Mesenchymal stem cell (in vitro differentiated cells and primary cell): ENCODE measurements around the gene TSPAN9.

Experiments used
- DNase-seq: peaks from one replicate; pipeline ENCODE4 v3.0.0-alpha.2; 2013
- H2AFZ ChIP-seq: one replicate; pipeline ENCODE4 v1.6.1; 2013; ENCODE audit warnings: low read depth, mild to moderate bottlenecking, control low read depth, inconsistent platforms, low read length, moderate library complexity
- H2AK5ac ChIP-seq: 2 replicates; pipeline ENCODE4 v1.6.1; 2013; ENCODE audit warnings: low read length, moderate library complexity, mild to moderate bottlenecking, inconsistent platforms; ENCODE audit not compliant: severe bottlenecking
- H2BK120ac ChIP-seq: one replicate; pipeline ENCODE4 v1.6.1; 2013; ENCODE audit warnings: low read depth, mild to moderate bottlenecking, inconsistent platforms, low read length, moderate library complexity
- H2BK12ac ChIP-seq, 2 experiments: one replicate each; pipeline ENCODE4 v1.6.1; 2013; ENCODE audit warnings: inconsistent platforms in 2 of 2, low read length in 2 of 2, mild to moderate bottlenecking in 2 of 2, moderate library complexity in 2 of 2, control low read depth in 1 of 2
- H2BK15ac ChIP-seq: one replicate; pipeline ENCODE4 v1.6.1; 2013; ENCODE audit warnings: mild to moderate bottlenecking, low read depth, inconsistent platforms; ENCODE audit not compliant: poor library complexity, severe bottlenecking
- H2BK5ac ChIP-seq: 2 replicates; pipeline ENCODE4 v1.6.1; 2013; ENCODE audit warnings: low read depth, mild to moderate bottlenecking, low read length, control low read depth, inconsistent platforms; ENCODE audit not compliant: poor library complexity, severe bottlenecking
- H3K14ac ChIP-seq, 2 experiments: one replicate each; pipeline ENCODE4 v1.6.1; 2013; ENCODE audit warnings: inconsistent platforms in 2 of 2, low read length in 2 of 2, control low read depth in 1 of 2, mild to moderate bottlenecking in 1 of 2, moderate library complexity in 1 of 2
- H3K18ac ChIP-seq, 2 experiments: one replicate each; pipeline ENCODE4 v1.6.1; 2013; ENCODE audit warnings: inconsistent platforms in 2 of 2, low read length in 2 of 2, control low read depth in 1 of 2, low read depth in 1 of 2, mild to moderate bottlenecking in 1 of 2
- H3K23ac ChIP-seq, 2 experiments: one replicate each; pipeline ENCODE4 v1.6.1; 2013; ENCODE audit warnings: inconsistent platforms in 2 of 2, low read length in 2 of 2, mild to moderate bottlenecking in 2 of 2, moderate library complexity in 2 of 2, control low read depth in 1 of 2
- H3K27ac ChIP-seq: 2 replicates; pipeline ENCODE4 v1.5.1; 2013; ENCODE audit warnings: mild to moderate bottlenecking, moderate library complexity, low read length, control low read depth, inconsistent platforms; ENCODE audit not compliant: poor library complexity, severe bottlenecking
- H3K27me3 ChIP-seq, 2 experiments: 2 replicates each; pipeline versions ENCODE4 v1.6.1 to v1.7.0; 2013; ENCODE audit warnings: low read length in 2 of 2, mild to moderate bottlenecking in 2 of 2, moderate library complexity in 2 of 2, control low read depth in 1 of 2, inconsistent platforms in 1 of 2; ENCODE audit not compliant: control insufficient read depth in 1 of 2, insufficient read depth in 1 of 2
- H3K36me3 ChIP-seq, 2 experiments: 2 replicates each; pipeline versions ENCODE4 v1.6.1 to v1.7.0; 2013; ENCODE audit warnings: low read length in 2 of 2, control low read depth in 1 of 2, inconsistent platforms in 1 of 2, low read depth in 1 of 2, mild to moderate bottlenecking in 1 of 2; ENCODE audit not compliant: insufficient read depth in 2 of 2, control insufficient read depth in 1 of 2
- H3K4ac ChIP-seq, 2 experiments: one replicate each; pipeline ENCODE4 v1.6.1; 2013; ENCODE audit warnings: inconsistent platforms in 2 of 2, low read length in 2 of 2, mild to moderate bottlenecking in 2 of 2, moderate library complexity in 2 of 2, control low read depth in 1 of 2, low read depth in 1 of 2
- H3K4me1 ChIP-seq: 2 replicates; pipeline ENCODE4 v1.6.1; 2013; ENCODE audit warnings: low read depth, low read length, control low read depth; ENCODE audit not compliant: control insufficient read depth, insufficient read depth
- H3K4me2 ChIP-seq: 2 replicates; pipeline ENCODE4 v1.6.1; 2013; ENCODE audit warnings: low read length, mild to moderate bottlenecking, inconsistent platforms; ENCODE audit not compliant: poor library complexity, severe bottlenecking
- H3K4me3 ChIP-seq, 2 experiments: 2 replicates each; pipeline versions ENCODE4 v1.5.1 to v1.7.0; 2013; ENCODE audit warnings: low read length in 2 of 2, mild to moderate bottlenecking in 2 of 2, control low read depth in 1 of 2, low read depth in 1 of 2; ENCODE audit not compliant: insufficient read depth in 1 of 2
- H3K79me1 ChIP-seq: replicated peaks from 2 replicates; pipeline ENCODE4 v1.6.1; 2013; ENCODE audit warnings: mild to moderate bottlenecking, control low read depth, low read length, inconsistent platforms; ENCODE audit not compliant: poor library complexity, severe bottlenecking
- H3K9ac ChIP-seq: 2 replicates; pipeline ENCODE4 v1.7.0; 2013; ENCODE audit warnings: mild to moderate bottlenecking, low read length, moderate library complexity
- H3K9me3 ChIP-seq: 2 replicates; pipeline ENCODE4 v1.7.0; 2013; ENCODE audit warnings: mild to moderate bottlenecking, low read length; ENCODE audit not compliant: control insufficient read depth
- H4K8ac ChIP-seq: one replicate; pipeline ENCODE4 v1.6.1; 2013; ENCODE audit warnings: inconsistent platforms, mild to moderate bottlenecking, low read length, moderate library complexity
- H4K91ac ChIP-seq: one replicate; pipeline ENCODE4 v1.6.1; 2013; ENCODE audit warnings: mild to moderate bottlenecking, low read length, inconsistent platforms
- WGBS: methylation state at CpG from one replicate; pipeline ENCODE4 v1.1.7; 2013; ENCODE audit warnings: mixed read lengths; 5-methylcytosine and 5-hydroxymethylcytosine counted together

TSPAN9 gene

DNA sequence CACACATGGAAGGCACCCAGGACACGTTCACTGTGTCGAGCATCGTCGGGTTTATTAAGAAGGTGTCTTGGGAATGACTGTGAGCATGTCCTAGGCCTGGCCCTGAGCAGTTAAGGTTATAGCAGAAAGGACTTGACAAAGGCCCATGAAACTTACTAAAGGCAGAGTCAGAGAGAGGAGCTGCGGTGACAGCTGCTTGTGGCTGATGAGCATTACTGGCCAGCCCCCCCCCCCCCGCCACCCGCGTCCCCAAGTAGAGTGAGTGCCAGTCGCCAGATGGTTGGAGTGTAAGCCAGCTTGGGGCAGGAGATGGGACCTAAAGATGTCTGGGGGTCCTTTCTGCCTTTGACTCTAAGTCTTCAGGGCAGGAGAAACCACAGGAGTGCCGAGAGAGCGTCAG lies 169.9 kb downstream of the TSPAN9 start:
- H2BK5ac ChIP-seq, result no peak overlapping the region
- peaks cover 0 to 32% of the 10 kb centered on the region in 2 experiments for H3K36me3 ChIP-seq
- H3K27me3 ChIP-seq, result peaks cover 0 to 15% of the 10 kb centered on the region in 2 experiments
- no peak overlapping the region for H3K14ac ChIP-seq
- H2AFZ ChIP-seq, result no peak overlapping the region
- H4K8ac ChIP-seq, result no peak overlapping the region
- H3K4me2 ChIP-seq, result no peak overlapping the region
- no peak overlapping the region for H3K27ac ChIP-seq
- no peak overlapping the region for H3K4me3 ChIP-seq
- H3K9ac ChIP-seq, result no peak overlapping the region
- H2BK12ac ChIP-seq, result no peak overlapping the region
- no peak overlapping the region for H2BK15ac ChIP-seq
- no peak overlapping the region for H2BK120ac ChIP-seq
- H3K23ac ChIP-seq, result no peak overlapping the region
- DNase-seq, result no peak
- no peak overlapping the region for H3K18ac ChIP-seq
- 63% methylated on average over 11 of the region's 11 CpGs for WGBS
- H2AK5ac ChIP-seq, result no peak overlapping the region
- H3K4ac ChIP-seq, result no peak overlapping the region
- H3K79me1 ChIP-seq, result peaks cover 16% of the 10 kb centered on the region
- peaks cover 24% of the 10 kb centered on the region for H3K4me1 ChIP-seq
- H4K91ac ChIP-seq, result no peak overlapping the region
- no peaks in the 10 kb centered on the region for H3K9me3 ChIP-seq

DNA sequence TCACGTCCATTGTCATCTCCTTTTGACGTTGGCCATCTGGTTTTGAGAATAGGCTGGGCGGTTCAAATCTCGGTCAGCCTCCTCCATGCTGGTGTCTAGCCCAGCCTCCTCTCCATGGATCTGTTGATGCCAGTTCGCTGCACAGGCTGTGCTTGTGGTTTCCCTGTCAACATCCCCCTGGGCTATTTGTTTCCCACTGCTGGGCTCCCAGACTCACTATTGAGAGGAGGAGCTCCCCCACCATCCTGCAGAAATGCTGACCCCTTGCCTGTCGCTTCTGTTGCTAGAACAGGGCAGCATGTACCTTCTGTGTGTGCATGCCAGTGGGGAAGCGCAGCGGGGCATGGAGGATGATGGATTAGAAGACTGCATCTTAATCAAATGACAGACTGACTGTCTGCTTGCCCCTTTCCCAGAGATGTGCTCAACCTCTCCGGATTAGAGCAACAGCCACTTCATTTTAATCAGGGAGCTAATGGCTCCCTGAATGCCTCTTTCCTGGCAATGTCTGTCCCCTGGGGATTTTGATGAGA lies 170.5 kb downstream of the TSPAN9 start:
- Histone ChIP-seq H3K4me1 (peaks cover 19% of the 10 kb centered on the region), H3K79me1 (peaks cover 18% of the 10 kb centered on the region), H3K27me3 (peaks cover 0 to 15% of the 10 kb centered on the region in 2 experiments), H3K9ac (no peak overlapping the region), H3K18ac (no peak overlapping the region), H3K4me3 (no peak overlapping the region), H3K4ac (no peak overlapping the region), H3K9me3 (no peaks in the 10 kb centered on the region), H2BK15ac (no peak overlapping the region), H4K91ac (no peak overlapping the region), H2BK5ac (no peak overlapping the region), H3K36me3 (peaks cover 0 to 32% of the 10 kb centered on the region in 2 experiments), H3K4me2 (no peak overlapping the region), H2AFZ (no peak overlapping the region), H3K23ac (no peak overlapping the region), H4K8ac (no peak overlapping the region), H2BK120ac (no peak overlapping the region), H3K14ac (no peak overlapping the region), H3K27ac (no peak overlapping the region), H2BK12ac (no peak overlapping the region), H2AK5ac (no peak overlapping the region)
- 85% methylated on average over 9 of the region's 9 CpGs for WGBS
- no peak for DNase-seq

DNA sequence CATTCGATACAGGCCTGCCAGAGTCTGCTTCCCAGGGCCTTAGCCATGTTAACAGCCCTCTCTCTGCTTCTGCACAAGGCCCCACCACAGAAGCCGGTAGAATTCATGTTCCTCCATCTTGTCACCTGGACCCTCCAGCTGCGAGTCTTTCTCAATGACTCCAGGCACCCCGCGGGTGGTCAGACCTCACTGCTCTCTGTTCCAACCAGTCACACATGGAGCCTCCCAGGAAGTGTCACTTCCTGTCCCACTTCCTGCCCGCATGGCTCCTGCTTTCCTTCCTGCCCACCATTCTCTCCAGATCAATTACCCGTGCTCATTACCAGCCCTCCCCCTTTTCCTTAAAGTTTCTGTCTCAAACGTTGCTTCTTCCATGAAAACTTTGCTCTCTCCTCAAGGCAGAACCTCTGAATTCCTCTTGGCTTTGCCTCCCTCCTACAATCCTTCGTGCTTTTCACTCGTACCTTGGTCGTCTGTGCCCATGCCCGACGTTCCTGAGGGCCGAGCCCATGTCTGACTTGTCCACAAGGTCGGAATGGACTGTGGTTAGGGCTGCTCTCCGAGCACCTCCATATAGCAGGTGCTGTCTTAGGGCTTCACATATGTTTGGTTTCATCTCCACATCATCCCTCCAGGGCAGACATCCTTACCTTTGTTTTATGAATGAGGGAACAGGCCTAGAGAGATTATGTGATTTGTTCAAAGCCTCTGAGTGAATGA lies 172.1 kb downstream of the TSPAN9 start:
- Histone ChIP-seq H2BK120ac (no peak overlapping the region), H3K4me3 (no peak overlapping the region), H2BK12ac (no peak overlapping the region), H2BK5ac (no peak overlapping the region), H4K8ac (no peak overlapping the region), H3K4me2 (no peak overlapping the region), H2BK15ac (no peak overlapping the region), H3K9ac (no peak overlapping the region), H3K18ac (peak overlapping the region in 1 of 2 experiments; percentile 4), H3K9me3 (no peaks in the 10 kb centered on the region), H2AK5ac (no peak overlapping the region), H3K79me1 (peaks cover 25% of the 10 kb centered on the region), H3K27me3 (peaks cover 0 to 15% of the 10 kb centered on the region in 2 experiments), H3K14ac (no peak overlapping the region), H3K4me1 (peaks cover 14% of the 10 kb centered on the region), H3K4ac (no peak overlapping the region), H4K91ac (no peak overlapping the region), H2AFZ (no peak overlapping the region), H3K23ac (no peak overlapping the region), H3K27ac (no peak overlapping the region), H3K36me3 (peaks cover 0 to 34% of the 10 kb centered on the region in 2 experiments)
- no peak for DNase-seq
- 86% methylated on average over 15 of the region's 16 CpGs for WGBS

DNA sequence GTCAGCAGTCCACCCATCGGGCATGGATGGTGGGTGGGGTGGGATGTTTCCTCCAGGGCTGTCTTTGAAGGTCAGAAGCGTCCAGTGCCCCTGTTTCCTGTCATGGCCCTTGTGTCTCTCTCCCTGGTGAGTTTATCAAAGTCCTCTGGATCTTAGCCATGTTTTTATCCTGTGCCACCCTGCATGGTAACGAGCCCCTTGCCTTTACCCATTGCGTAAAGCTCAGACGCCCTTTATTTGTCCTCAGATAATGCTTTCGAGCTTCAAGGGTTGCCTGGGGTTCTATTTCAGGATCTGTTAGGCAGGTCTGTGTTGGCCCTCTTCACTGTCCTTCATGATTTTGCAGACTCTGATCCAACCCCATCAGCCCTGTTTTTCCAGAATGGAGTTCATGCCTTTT lies 172.9 kb downstream of the TSPAN9 start:
- WGBS, result 96% methylated on average over 6 of the region's 6 CpGs

More for the DNA sequence above, 172.9 kb downstream of the TSPAN9 start:
- H4K91ac ChIP-seq, result no peak overlapping the region
- H2BK120ac ChIP-seq, result no peak overlapping the region
- H2BK15ac ChIP-seq, result no peak overlapping the region
- no peak overlapping the region for H3K14ac ChIP-seq
- no peak overlapping the region for H3K4me2 ChIP-seq
- peaks cover 0 to 15% of the 10 kb centered on the region in 2 experiments for H3K27me3 ChIP-seq
- H3K18ac ChIP-seq, result no peak overlapping the region
- H2AFZ ChIP-seq, result no peak overlapping the region
- no peak overlapping the region for H2BK12ac ChIP-seq
- peaks cover 23% of the 10 kb centered on the region for H3K79me1 ChIP-seq
- H2BK5ac ChIP-seq, result no peak overlapping the region
- H3K9ac ChIP-seq, result no peak overlapping the region
- peaks cover 12% of the 10 kb centered on the region for H3K4me1 ChIP-seq
- H4K8ac ChIP-seq, result no peak overlapping the region
- peaks cover 0 to 30% of the 10 kb centered on the region in 2 experiments for H3K36me3 ChIP-seq
- H3K4ac ChIP-seq, result no peak overlapping the region
- no peaks in the 10 kb centered on the region for H3K9me3 ChIP-seq
- no peak overlapping the region for H3K23ac ChIP-seq
- DNase-seq, result no peak
- no peak overlapping the region for H3K4me3 ChIP-seq
- H3K27ac ChIP-seq, result no peak overlapping the region
- no peak overlapping the region for H2AK5ac ChIP-seq
